Right kidney (tissue), 1 donor: ENCODE results near the gene FAM240B.

Experiments
- DNase-seq: peaks from one replicate; pipeline ENCODE4 v3.0.0-alpha.2; 2016

Gene FAM240B

DNA sequence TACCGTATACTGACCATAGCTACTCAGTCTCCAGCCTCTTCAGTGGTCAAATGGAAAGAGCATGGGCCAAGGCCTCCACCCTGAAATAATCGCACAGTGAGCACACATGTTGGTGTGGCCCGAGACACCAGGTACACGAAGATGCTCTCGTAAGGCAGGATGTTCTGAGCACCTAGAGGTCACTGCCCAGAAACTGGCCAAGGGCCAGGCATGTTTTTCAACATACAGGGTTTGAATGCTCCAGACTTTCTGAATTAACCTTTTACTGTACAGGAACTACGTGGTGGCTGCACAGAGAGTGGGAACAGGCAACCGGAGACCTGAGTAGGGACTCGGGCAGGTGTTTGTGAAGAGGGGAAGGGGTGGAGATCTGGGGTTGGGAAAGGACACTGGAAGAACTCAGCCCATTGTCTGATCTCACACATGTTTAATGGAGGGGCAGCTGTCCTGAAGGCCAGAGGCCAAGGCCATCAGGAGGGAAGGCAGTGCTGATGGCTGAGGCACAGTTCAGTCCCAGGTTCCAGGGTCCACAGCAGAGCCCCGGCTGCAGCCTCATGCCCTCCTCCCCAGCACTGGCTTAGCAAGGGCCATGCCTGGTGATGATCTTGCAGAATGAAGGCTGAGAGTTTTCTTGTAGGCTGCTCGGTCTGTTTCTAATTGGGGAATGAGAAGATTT is 51.0 kb downstream of the FAM240B start:
- no peak for DNase-seq

- DNase-seq: no peak
Measured at GRCh38 chr9:38662763-38663593, 57.0 kb downstream of the FAM240B start.

DNA sequence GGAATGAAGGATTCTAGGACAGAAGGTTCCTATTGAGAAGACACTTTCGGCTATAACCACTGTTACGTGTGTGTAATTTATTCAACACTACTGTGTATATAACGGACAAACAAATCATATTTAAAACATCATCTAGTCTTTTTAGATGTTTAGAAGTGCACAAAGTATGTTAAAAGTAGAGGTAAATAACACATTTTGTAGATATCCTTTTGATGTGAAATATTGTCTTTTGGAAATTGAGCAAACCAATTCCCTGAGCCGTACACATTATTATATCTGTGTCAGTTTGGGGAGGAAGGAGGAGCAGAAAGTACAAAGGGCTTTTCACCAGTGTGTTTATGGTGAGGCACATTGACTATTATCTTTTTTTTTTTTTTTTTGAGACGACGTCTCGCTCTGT is 60.4 kb downstream of the FAM240B start:
- no peak for DNase-seq

DNA sequence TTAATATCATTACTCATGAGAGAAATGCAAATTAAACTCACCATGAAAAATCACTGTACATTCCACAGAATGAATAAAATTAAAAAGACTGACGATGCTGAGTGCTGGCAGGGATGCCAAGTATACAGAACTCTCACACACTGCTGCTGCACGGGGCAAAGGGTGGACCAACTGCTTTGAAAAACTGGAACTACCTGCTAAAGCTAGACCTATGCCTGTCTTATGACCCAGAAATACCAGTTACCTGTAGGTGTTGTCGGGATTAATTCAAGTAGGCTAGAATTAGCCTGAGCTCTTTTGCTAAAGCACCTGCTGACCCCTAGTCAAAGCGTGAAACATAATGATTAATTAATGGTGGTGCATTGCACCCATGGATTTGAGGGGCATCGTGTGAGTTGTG is 63.0 kb downstream of the FAM240B start:
- no peak for DNase-seq

GRCh38 chr9:38652486-38652885 is 67.4 kb downstream of the FAM240B start:
- DNase-seq: no peak

- DNase-seq: no peak
Measured at GRCh38 chr9:38652044-38652443, 67.9 kb downstream of the FAM240B start.

DNA sequence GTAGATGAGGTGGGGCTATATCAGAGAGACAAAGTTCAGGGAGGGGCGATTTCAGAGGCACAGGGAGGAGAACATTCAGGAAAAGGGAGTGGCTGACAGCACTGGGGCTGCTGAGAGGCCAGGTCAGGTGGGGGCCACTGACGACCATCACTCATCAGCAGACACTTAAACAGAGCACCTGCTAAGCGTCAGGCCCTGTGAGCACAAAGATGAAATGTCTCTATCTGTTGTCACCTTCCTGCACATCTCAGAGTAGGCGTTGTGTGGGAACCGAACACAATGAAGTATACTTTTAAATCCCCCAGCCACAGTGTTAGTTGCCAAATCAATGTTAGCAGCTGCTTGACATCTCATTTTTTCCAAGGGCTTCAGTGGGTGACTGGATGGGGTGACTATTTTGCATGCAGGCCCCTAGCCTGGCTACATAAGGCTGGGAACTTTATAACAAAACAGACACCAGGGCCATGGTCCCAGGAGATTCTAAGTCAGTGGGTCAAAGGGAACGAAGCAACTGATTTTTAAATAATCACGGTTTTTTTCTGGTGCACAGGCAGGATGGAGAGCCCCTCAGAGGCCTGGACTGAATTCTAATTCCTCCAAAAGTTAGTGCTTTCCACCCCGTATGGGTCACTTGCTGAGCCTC is 68.4 kb downstream of the FAM240B start:
- no peak for DNase-seq

GRCh38 chr9:38650564-38650963 is 69.4 kb downstream of the FAM240B start:
- DNase-seq: no peak

GRCh38 chr9:38649731-38650363 is 70.1 kb downstream of the FAM240B start:
- no peak for DNase-seq

DNA sequence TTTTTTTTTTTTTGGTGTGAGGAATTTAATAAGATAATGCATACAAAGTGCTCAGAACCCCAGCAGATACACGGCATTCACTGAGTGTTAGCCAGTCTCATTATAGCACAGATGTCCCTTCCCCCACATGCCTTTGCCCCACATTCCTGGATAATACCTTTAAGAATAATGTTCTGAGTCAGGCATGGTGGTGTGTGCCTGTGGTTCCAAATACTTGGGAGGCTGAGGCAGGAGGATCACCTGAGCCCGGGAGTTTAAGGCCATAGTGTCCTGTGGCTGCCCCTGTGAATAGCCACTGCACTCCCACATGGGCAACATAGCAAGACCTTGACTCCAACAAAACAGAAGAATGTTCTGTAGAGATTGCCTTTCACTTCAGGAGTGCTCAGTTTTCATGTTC is 75.3 kb downstream of the FAM240B start:
- no peak for DNase-seq
